Stimulated activated CD8-positive, alpha-beta memory T cell treated with anti-CD3 and anti-CD28 coated beads, Interleukin-4, amount 100 ng/mL, for 24 hours (primary cell): ENCODE data around the gene MKRN1.
A peak's percentile ranks its signal among the peaks of the same experiment; 100 is the strongest.
"Not testable (repeated sequence)": the region's sequence is repeated elsewhere in the genome, so short reads cannot be mapped to it uniquely, and the experiment has no call there.

Experiments used
- DNase-seq: peaks from one replicate; pipeline ENCODE4 v3.0.0-alpha.2; 2020; ENCODE audit warnings: low read depth

The MKRN1 gene

GRCh38 chr7:140484951-140485499, 5.7 kb upstream of the MKRN1 start:
- no peak for DNase-seq

- DNase-seq: no peak
Observed at GRCh38 chr7:140484479-140484878, 5.2 kb upstream of the MKRN1 start.

DNA sequence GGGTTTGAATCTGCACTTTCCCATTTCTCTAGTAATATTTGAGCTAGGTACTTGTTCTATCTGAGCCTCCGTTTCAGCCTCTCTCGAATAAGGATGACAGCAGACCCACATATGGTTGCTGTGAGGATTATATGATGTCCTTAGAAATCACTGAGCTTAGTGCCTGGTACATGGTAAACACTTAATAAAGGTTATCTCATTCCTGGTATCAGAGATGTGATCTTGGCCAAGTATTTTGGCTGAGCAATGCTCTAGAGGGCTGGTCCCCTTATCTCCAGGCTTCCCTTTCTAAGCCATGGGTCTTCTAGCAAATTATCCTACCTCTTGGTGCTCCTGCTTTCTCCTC, 407 bp upstream of the MKRN1 start:
- DNase-seq: no peak

DNA sequence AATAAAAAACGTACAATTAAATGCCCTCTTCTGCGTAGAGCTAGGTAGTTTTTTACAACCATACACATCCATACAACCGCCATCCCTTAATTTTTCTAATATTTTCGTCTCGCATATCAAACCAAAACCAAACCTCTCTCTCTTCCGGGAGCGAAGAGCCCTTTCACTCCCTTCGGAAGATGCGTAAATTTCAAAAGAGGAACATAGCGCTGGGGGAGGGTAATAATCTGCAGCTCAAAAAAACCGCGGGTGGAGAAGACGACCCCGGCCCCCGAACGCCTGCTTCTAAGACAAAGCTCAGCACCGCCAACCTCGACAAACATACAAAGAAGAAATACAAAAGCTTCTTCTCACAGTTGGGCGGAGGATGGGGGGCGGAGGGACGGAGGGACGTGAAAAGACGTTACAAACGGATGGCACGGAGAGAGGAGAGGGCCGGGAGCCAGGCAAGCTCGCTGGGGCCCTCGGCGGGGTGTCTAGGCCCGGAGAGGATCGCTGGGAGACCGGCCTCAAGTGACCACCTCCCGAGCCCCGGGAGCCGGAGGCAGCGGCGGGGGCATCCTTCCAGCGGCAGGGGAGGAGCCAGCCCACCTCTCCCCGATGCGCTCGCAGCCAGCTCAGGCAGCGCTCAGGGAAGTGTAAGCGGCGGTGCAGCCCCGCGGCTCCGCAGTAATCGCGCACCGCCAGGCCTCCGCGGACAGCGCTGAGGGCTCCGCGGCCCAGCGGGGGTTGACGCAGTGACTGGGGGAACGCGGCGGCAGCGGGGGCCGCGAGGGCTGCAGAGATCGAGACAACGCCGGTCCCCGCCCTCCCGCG, 851 bp downstream of the MKRN1 start:
- peak; percentile 17 for DNase-seq

DNA sequence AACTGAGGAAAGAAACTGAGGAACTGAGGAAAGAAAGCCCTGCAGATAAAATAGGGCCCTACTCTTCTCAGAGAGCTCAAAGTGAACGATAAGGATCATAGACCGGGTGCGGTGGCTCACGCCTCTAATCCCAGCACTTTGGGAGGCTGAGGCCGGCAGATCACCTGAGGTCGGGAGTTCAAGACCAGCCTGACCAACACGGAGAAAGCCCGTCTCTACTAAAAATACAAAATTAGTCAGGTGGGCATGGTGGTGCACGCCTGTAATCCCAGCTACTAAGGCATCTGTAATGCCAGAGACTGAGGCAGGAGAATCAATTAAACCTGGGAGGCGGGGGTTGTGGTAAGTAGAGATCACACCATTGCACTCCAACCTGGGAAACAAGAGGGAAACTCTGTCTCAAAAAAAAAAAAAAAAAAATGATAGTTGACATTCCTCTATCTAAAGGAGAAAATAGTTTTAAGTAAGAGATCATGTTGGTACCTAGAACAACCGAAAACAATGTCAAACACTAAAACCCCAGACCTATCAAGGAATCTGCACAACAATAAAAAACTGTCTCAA, 2.5 kb downstream of the MKRN1 start:
- no peak for DNase-seq

DNA sequence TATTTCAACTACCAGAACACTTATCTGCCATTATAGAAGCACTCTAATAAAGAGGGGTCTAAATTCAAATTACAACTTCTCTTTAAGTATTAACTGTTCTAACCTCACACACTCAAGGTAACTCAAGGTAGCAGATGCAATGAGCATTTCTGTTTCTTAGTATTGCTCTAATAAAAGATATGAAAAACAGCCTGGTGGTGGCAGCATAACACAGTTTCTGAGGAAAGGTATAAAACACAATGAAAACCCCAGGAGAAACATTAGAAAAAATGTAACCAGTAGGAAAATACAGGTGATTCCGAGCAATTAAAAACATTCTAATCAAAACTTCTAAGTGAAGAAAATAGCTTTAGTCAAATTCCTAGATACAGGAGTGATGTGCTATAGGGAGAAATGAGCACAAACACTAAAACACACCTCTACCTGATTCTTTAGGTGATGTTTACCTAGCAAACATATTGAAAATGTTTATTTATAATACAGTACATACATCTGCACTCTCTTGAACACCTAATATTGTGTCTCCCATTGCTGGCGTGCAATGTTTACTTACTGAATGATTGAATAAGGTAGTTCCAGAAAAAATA, 3.5 kb downstream of the MKRN1 start:
- DNase-seq: peak; percentile 7

DNA sequence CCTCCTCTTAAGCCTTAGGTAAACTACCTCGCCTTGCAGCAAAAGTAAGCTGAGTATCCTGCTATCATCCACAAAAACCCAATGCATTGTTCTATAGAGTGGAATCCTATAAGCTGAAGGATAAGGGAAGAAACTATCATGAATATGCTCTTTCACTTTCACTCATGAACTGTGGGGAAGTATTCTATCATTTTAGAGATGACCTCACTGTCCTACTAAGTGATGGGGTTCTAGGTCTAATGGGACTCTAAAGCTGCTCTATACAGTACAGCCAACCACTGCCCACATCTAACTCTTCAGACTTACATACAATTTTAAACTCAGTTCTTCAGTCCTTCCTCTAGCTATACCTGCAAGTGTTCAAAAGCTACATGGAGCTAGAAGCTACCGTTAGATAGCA, 16.2 kb downstream of the MKRN1 start:
- DNase-seq: no peak

DNA sequence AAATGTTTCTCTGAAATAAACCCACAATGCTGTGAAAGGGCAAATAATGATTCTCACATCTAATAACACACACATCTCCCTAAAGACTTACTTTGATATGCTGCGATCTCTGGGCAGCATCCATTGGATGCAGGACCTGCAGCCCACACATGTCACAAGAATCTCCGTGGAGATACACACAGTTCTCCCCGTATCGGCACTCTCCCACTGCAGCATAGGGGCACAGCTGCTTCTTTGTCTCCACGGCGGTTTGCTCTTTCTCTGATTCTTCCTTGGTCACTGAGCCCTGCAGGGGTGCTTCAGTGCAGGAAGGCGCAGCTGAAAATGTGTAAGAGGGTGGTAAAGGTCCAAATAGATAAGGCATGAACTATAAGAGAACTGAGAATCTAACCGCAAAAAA, 20.4 kb downstream of the MKRN1 start:
- DNase-seq: no peak

- DNase-seq: no peak
Observed at GRCh38 chr7:140458201-140458600, 21.1 kb downstream of the MKRN1 start.

GRCh38 chr7:140456551-140457051, 22.7 kb downstream of the MKRN1 start:
- DNase-seq: no peak

DNA sequence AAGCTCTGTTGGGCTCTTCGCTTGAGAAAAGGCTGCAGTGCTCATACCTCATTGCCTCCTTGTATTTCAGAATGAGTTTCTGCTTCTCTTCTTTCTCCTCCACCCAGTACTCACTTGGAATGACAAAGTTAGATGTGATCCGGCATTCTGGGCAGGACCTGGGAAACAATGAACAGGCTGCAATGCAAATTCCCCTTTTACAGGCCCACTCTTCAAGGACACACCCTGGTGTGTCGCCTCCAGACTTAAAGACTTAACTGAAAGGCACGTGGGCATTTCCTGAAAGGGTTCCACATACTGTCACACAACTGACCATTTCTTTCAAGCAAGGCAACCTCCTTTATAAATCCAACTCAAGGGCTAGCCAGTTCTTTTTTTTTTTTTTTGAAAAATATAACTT, 23.6 kb downstream of the MKRN1 start:
- DNase-seq: no peak

DNA sequence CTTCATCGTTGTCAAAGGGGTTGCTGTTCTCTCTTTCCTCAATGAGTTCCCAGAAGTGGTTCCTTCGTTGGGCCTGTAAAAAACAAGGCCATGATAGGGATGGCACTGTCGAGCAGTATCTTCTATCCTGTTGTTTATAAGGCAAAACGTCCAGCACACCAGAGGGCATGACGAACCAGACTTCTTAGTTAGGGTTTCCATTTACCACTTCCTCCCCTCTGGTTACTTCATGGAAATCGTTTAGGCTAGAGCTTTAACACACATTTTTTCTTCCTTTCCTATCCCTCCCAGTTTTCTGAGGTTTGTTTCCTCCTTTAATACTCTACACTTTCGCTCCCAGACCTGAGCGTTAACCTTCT, 24.7 kb downstream of the MKRN1 start:
- no peak for DNase-seq

DNA sequence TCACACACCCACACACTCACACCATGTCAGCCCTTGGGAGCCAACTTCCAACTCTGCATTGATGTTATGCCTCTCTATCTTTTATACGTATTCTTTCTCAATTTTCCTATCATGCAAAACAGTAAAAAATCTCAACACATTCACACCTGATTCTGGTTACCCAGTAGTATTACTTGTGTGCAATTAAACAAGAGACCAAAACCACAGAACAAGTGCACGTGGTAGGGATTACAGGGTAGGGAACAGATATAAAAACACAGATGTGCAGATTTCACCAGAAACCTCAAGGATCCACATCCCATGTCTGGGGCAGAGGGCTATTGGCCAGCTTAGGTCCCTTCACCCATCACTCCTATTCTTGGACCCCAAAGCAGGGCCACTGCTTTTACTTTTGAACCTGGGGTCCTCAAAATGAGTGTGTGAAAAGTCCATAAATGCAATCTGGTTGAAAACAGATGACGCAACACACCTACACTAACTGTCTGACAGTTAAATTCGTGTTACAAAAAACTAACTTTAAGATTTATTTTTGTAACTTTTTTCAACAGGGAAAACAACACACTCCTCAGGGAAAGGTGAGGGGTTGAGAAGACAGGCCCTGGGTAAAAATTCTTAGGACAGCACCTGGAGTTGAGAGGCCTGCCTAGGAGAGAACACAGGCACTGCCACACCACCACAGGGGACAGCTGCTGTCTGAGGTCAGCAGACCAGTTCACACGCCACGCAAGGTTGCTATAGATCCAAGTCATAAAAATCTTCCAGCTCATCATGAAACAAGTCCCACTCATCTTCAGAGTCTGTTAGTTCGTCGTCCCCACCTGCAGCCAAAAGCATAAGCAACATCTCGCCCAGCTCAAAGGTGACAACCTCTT, 25.3 kb downstream of the MKRN1 start:
- DNase-seq: not testable (repeated sequence)

DNA sequence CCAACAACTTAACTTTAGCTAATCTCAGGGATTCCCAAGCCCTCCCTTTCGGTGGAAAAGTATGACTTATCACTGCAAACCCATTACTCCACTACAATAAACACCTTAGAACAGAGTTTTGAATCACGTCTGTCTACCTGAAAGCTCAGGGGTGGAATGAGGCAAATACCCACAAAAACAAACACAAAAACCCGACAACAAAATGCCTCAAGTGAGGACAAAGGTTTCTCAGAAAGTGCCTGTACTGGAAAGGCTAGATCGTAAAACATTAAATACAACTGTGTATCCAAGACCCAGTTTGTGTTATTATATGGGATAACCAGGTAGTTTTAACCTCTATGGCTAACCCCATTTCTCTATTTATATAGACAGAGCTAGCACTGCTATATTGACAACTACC, 26.0 kb downstream of the MKRN1 start:
- no peak for DNase-seq

DNA sequence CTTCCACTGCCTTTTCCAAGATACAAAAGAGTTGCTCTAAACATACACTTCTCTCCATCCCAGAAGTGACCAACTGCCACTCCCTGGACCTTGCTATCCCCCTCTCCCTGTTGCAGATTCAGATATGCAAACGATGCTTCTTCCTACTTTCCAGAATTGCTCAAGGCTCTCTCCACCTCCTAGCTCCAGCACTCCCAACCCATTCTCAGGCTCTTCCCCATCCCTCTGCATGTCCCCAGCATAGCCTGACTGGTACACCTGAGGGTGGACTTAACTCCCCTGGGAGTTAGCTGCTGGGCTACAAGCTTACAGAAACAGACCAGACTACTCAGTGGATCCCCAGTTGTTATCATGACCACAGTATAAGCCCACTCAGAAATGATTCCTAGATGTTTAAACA, 27.6 kb downstream of the MKRN1 start:
- no peak for DNase-seq

DNA sequence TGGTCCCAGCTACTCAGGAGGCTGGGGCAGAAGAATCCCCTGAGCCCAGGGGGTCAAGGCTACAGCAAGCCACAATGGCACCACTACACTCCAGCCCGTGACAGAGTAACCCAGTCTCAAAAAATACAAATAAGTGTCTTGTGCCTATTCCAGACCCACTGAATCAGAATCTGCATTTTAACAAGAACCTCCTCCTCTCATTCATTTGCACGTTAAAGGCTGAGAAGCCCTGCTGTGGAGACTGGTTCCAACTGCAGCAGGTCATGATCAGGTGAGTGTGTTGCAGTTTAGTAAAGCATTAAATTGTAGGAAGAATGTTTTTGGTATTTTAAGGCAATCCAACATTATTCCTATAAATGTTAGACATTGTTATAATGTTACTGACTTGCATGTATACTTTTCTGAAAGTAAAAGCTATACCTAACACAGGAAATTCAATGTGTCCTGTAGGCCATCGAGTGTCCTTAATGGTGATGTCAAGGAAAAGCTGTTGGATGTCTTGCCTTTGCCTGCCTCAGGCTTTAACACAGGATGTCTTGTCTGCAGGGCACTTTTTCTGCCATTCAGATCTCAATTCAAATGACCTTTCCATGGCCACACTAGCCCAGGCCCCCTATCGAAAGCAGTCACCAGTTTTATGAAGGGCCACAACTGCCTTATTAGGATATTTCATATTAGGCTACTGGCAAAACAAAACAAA, 30.4 kb downstream of the MKRN1 start:
- DNase-seq: no peak

DNA sequence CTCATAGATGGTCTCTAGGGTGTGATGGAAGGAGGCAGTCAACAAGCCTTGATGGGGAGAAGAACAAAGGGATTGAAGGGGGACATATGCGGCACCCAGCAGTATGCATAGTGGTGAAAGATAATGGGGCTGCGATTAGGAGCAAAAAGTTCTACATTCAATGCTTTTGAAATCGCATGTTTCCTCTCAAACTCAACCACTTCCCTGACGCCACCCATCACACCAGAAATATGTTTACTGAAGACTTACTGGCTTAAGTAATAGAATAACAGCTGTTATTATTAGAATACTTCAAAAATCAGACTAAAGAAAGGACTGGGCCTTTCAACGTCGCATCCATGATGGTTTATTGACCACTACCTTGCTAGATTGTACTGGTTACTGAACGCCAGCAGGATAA, 31.5 kb downstream of the MKRN1 start:
- DNase-seq: no peak

DNA sequence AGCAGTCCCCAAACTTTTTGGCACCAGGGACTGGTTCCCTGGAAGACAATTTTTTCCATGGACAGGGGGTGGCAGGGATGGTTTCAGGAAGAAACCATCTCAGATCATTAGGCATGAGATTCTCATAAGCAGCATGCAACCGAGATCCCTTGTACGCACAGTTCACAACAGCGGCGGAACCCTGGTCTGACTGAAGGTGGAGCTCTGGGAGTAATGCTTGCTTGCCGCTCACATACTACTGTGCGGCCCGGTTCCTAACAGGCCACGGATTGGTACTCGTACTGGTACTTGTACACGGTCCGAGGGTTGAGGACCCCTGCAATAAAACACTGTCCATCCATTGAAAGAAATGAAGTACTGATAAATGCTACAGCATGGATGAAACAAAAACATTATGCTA, 32.8 kb downstream of the MKRN1 start:
- no peak for DNase-seq

GRCh38 chr7:140441519-140441918, 37.8 kb downstream of the MKRN1 start:
- no peak for DNase-seq

GRCh38 chr7:140440593-140440992, 38.7 kb downstream of the MKRN1 start:
- no peak for DNase-seq

GRCh38 chr7:140439359-140439758, 39.9 kb downstream of the MKRN1 start:
- no peak for DNase-seq
